GM12891 (cell line): ENCODE measurements around the gene WSCD1.

Experiments used
- POLR2A ChIP-seq: IDR thresholded peaks from 2 replicates; pipeline ENCODE4 v1.6.1; 2011; ENCODE audit warnings: low read depth, low read length, control low read depth
- POLR2AphosphoS5 ChIP-seq: IDR thresholded peaks from 2 replicates; pipeline ENCODE4 v1.6.1; 2011; ENCODE audit warnings: low read depth, low read length, control low read depth
- SPI1 ChIP-seq: IDR thresholded peaks from 2 replicates; pipeline ENCODE4 v1.6.1; 2011; ENCODE audit warnings: low read depth, low read length, control low read depth
- TAF1 ChIP-seq: IDR thresholded peaks from 2 replicates; pipeline ENCODE4 v1.6.1; 2011; ENCODE audit warnings: low read depth, low read length, control low read depth

GRCh38 chr17:6135996-6136395 is 65.8 kb downstream of the WSCD1 start:
- no peak for TF ChIP-seq POLR2A
- TF ChIP-seq POLR2AphosphoS5, result no peak
- TF ChIP-seq TAF1, result no peak
- TF ChIP-seq SPI1, result no peak
